Measurements from ENCODE around the gene NFAT5. TPM values are rescaled to one million over a fixed set of nuclear protein-coding genes. Genes with fewer than 3 reads are reported as not detected.
"Not testable (repeated sequence)": the region's sequence is repeated elsewhere in the genome, so short reads cannot be mapped to it uniquely, and the experiment has no call there.

NFAT5 gene
- total and polyA plus RNA-seq, 8 donors, result 3.7 to 23.6 (median 12.7) TPM

GRCh38 chr16:69724981-69725479 is 159.3 kb downstream of the NFAT5 start:
- no peak for TF ChIP-seq CTCF (IDR thresholded peaks at IDR 0.05)
- WGBS, 2 donors, result 59 to 64% methylated on average over 6 of the region's 6 CpGs
- no peaks in the 10 kb centered on the region for H3K27me3 ChIP-seq
- H3K4me3 ChIP-seq, result no peak overlapping the region
- H3K36me3 ChIP-seq, result no peaks in the 10 kb centered on the region
- no peaks in the 10 kb centered on the region for H3K4me1 ChIP-seq
- intact Hi-C loops (cut with DNase I), result no loop called here
- FAIRE-seq, result no peak
- ATAC-seq, result no peak
- no peak overlapping the region for H3K27ac ChIP-seq
- H3K9me3 ChIP-seq, result no peaks in the 10 kb centered on the region
- DNase-seq, result peak in 1 of 6 donors; percentile 12

GRCh38 chr16:69725480-69726312 is 159.9 kb downstream of the NFAT5 start:
- WGBS, 2 donors, result 61 to 65% methylated on average over 32 of the region's 32 CpGs
- Histone ChIP-seq H3K9me3 (no peaks in the 10 kb centered on the region), H3K36me3 (no peaks in the 10 kb centered on the region), H3K4me1 (no peaks in the 10 kb centered on the region), H3K27me3 (no peaks in the 10 kb centered on the region), H3K27ac (peak overlapping the region in 2 of 4 donors; percentile 28 to 47), H3K4me3 (peak overlapping the region; percentile 9 to 45 (median 32))
- DNase-seq (peak in 1 of 6 donors; percentile 27), ATAC-seq (no peak), FAIRE-seq (no peak)
- intact Hi-C loops (cut with DNase I), result no loop called here
- no peak for TF ChIP-seq CTCF (IDR thresholded peaks at IDR 0.05)

- Histone ChIP-seq H3K36me3 (no peaks in the 10 kb centered on the region), H3K27ac (peak within 1 kb of the TSS in 2 of 4 donors; percentile 28 to 47), H3K4me3 (peak within 1 kb of the TSS; percentile 9 to 45 (median 32)), H3K27me3 (no peaks in the 10 kb centered on the region), H3K9me3 (no peaks in the 10 kb centered on the region), H3K4me1 (no peaks in the 10 kb centered on the region)
- no peak for FAIRE-seq
- DNase-seq, result peak; percentile 82 to 94 (median 88)
- no peak for TF ChIP-seq CTCF (IDR thresholded peaks at IDR 0.05)
- intact Hi-C loops (cut with DNase I), result no loop called here
- peak; percentile 99 for ATAC-seq
- 1 to 2% methylated on average over 30 to 31 of the region's 31 CpGs for WGBS, 2 donors
These were observed 160.7 kb downstream of the NFAT5 start, which contains the start of gene NQO1 for GRCh38 chr16:69726313-69727060. TSS of gene NQO1 (minus strand) at chr16:69726560. CDS start at chr16:69726439, 121 bp downstream.

- Histone ChIP-seq H3K27me3 (no peaks in the 10 kb centered on the region), H3K27ac (no peak overlapping the region), H3K36me3 (no peaks in the 10 kb centered on the region), H3K4me3 (no peak overlapping the region), H3K9me3 (no peaks in the 10 kb centered on the region), H3K4me1 (no peaks in the 10 kb centered on the region)
- ATAC-seq (no peak), FAIRE-seq (no peak), DNase-seq (peak in 1 of 6 donors; percentile 55)
- intact Hi-C loops (cut with DNase I), result no loop called here
- WGBS, 2 donors, result 78 to 86% methylated on average over 5 of the region's 5 CpGs
- no peak for TF ChIP-seq CTCF (IDR thresholded peaks at IDR 0.05)
These were observed 162.1 kb downstream of the NFAT5 start for GRCh38 chr16:69727916-69728270.

- DNase-seq, result peak in 1 of 6 donors; percentile 5
- FAIRE-seq; H3K36me3 ChIP-seq; H3K9me3 ChIP-seq; intact Hi-C loops (cut with DNase I); H3K27me3 ChIP-seq; H3K4me3 ChIP-seq; ATAC-seq; H3K27ac ChIP-seq; H3K4me1 ChIP-seq: not testable (repeated sequence)
- 83 to 88% methylated on average over 4 of the region's 4 CpGs for WGBS, 2 donors
These were observed 163.3 kb downstream of the NFAT5 start for GRCh38 chr16:69729030-69729429.

- H3K4me3 ChIP-seq; H3K9me3 ChIP-seq; ATAC-seq; FAIRE-seq; DNase-seq; H3K27me3 ChIP-seq; H3K36me3 ChIP-seq; intact Hi-C loops (cut with DNase I); H3K27ac ChIP-seq; H3K4me1 ChIP-seq: not testable (repeated sequence)
- WGBS, 2 donors, result 74 to 75% methylated on average over 5 of the region's 5 CpGs
These were observed 165.5 kb downstream of the NFAT5 start for GRCh38 chr16:69731280-69731679.

Data from pancreas (tissue), 10 donors.